CD4-positive, CD25-positive, alpha-beta regulatory T cell (primary cell): ENCODE measurements around the gene TMEM150B. TPM values are rescaled to one million over a fixed set of nuclear protein-coding genes. Genes with fewer than 3 reads are reported as not detected.

Experiments used
- ATAC-seq, 2 donors: fragments of 150-1000 bp; cut with Tn5 transposase; one replicate each; pipeline ENCODE4 v1.10.0; 2021; ENCODE audit warnings: low read depth in 2 of 2, moderate number of reproducible peaks in 2 of 2, moderate library complexity in 1 of 2
- DNase-seq, 3 donors: peaks; one replicate each; pipeline versions ENCODE4 v3.0.0 to v3.0.0-alpha.2; 2012 to 2022; ENCODE audit warnings: mixed read lengths in 1 of 3
- H3K27ac ChIP-seq: one replicate; pipeline ENCODE4 v1.7.0; 2013; ENCODE audit warnings: mild to moderate bottlenecking, low read length; ENCODE audit not compliant: insufficient read depth, poor library complexity, severe bottlenecking
- H3K27me3 ChIP-seq: one replicate; pipeline ENCODE4 v1.7.0; 2013; ENCODE audit warnings: low read length; ENCODE audit not compliant: control insufficient read depth, insufficient read depth
- H3K36me3 ChIP-seq: one replicate; pipeline ENCODE4 v1.7.0; 2013; ENCODE audit warnings: mild to moderate bottlenecking, low read length, moderate library complexity; ENCODE audit not compliant: control insufficient read depth, insufficient read depth
- H3K4me1 ChIP-seq: 2 replicates; pipeline ENCODE4 v1.7.0; 2013; ENCODE audit warnings: mild to moderate bottlenecking, low read length; ENCODE audit not compliant: insufficient read depth, control insufficient read depth, poor library complexity, severe bottlenecking
- H3K4me3 ChIP-seq: one replicate; pipeline ENCODE4 v1.7.0; 2013; ENCODE audit warnings: low read depth, mild to moderate bottlenecking, low read length, moderate library complexity
- H3K9me3 ChIP-seq, 2 experiments: 1 replicate in 1 of 2; 2 replicates in 1 of 2; pipeline ENCODE4 v1.7.0; 2013; ENCODE audit warnings: low read length in 2 of 2, mild to moderate bottlenecking in 1 of 2, moderate library complexity in 1 of 2; ENCODE audit not compliant: control insufficient read depth in 2 of 2
- H3K27ac Mint-ChIP-seq, 3 donors: one replicate each; pipeline ENCODE4 v1.8.0; 2020 to 2022; ENCODE audit warnings: mild to moderate bottlenecking in 3 of 3, mixed read lengths in 3 of 3, moderate library complexity in 2 of 3
- H3K27me3 Mint-ChIP-seq: one replicate; pipeline ENCODE4 v1.8.0; 2022; ENCODE audit warnings: mild to moderate bottlenecking, mixed read lengths
- H3K36me3 Mint-ChIP-seq: one replicate; pipeline ENCODE4 v1.8.0; 2020; ENCODE audit warnings: mixed read lengths
- H3K4me1 Mint-ChIP-seq, 4 donors: one replicate each; pipeline ENCODE4 v1.8.0; 2020 to 2022; ENCODE audit warnings: mixed read lengths in 4 of 4, mild to moderate bottlenecking in 1 of 4
- H3K4me3 Mint-ChIP-seq, 4 donors: one replicate each; pipeline ENCODE4 v1.8.0; 2020 to 2022; ENCODE audit warnings: mild to moderate bottlenecking in 4 of 4, mixed read lengths in 4 of 4, moderate library complexity in 3 of 4
- H3K9me3 Mint-ChIP-seq, 7 donors: one replicate each; pipeline ENCODE4 v1.8.0; 2020 to 2022; ENCODE audit warnings: mixed read lengths in 7 of 7, mild to moderate bottlenecking in 3 of 7, moderate library complexity in 2 of 7
- polyA plus RNA-seq, 4 donors: library from polyadenylated mRNA; unstranded; fragments of 300-500 nt; fragmentation: Illumina TruSeq; gene quantifications; one replicate each; pipeline ENCODE4 v1.2.3, GENCODE V29; 2021
- total RNA-seq: library from RNA; stranded (reverse); gene quantifications from one replicate; pipeline ENCODE4 v1.2.3, GENCODE V29; 2022

The TMEM150B gene
- total and polyA plus RNA-seq, 5 donors from 2014 or later: 2.1 TPM; not detected in 4

DNA sequence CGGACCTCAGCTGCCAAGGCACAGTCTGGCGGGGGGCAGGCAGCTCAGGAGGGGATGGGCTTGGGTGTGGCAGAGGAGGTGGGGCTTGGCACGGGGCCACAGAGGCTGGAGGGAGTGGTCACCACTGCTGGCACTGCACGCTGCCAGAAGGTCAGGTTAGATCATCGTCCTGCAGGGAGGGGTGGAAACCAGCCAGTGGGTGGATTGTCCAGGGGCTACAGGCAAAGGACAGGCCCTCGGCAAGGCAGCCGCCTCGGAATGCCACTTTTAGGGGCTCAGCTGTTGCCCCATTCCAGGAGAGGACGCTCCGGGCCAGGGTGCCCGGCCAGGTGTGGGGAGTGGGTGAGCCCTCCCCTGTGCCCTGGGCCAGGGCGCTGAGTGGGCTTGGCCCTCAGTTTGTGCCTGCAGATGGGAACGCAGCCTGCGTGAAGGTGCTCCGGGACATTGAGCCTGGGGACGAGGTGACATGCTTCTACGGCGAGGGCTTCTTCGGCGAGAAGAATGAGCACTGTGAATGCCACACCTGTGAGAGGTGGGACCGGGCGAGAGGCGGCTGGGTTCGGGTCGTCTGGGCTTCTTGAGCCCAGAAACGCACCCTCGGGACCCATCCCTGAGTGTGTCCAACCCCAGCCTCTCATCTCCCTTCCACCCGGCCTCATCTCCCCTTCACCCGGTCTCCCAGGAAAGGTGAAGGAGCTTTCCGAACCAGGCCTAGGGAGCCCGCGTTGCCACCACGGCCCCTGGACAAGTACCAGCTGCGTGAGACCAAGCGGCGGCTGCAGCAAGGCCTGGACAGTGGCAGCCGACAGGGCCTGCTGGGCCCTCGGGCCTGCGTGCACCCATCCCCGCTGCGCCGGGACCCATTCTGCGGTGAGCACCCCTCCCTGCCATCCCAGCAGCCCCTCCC is 20.9 kb upstream of the TMEM150B start:
- H3K27ac Mint-ChIP-seq: no peak overlapping the region
- peaks cover 0 to 2% (median 0%) of the 10 kb centered on the region in 7 donors for H3K9me3 Mint-ChIP-seq
- DNase-seq (no peak), ATAC-seq (no peak)
- Histone ChIP-seq H3K36me3 (no peaks in the 10 kb centered on the region), H3K9me3 (no peaks in the 10 kb centered on the region), H3K27ac (no peak overlapping the region), H3K4me1 (peaks cover 4% of the 10 kb centered on the region), H3K27me3 (no peaks in the 10 kb centered on the region), H3K4me3 (no peak overlapping the region)
- no peak overlapping the region for H3K4me3 Mint-ChIP-seq
- peaks cover 11% of the 10 kb centered on the region for H3K36me3 Mint-ChIP-seq
- H3K27me3 Mint-ChIP-seq: peaks cover 12% of the 10 kb centered on the region
- H3K4me1 Mint-ChIP-seq: peaks cover 0 to 8% (median 4%) of the 10 kb centered on the region in 4 donors

DNA sequence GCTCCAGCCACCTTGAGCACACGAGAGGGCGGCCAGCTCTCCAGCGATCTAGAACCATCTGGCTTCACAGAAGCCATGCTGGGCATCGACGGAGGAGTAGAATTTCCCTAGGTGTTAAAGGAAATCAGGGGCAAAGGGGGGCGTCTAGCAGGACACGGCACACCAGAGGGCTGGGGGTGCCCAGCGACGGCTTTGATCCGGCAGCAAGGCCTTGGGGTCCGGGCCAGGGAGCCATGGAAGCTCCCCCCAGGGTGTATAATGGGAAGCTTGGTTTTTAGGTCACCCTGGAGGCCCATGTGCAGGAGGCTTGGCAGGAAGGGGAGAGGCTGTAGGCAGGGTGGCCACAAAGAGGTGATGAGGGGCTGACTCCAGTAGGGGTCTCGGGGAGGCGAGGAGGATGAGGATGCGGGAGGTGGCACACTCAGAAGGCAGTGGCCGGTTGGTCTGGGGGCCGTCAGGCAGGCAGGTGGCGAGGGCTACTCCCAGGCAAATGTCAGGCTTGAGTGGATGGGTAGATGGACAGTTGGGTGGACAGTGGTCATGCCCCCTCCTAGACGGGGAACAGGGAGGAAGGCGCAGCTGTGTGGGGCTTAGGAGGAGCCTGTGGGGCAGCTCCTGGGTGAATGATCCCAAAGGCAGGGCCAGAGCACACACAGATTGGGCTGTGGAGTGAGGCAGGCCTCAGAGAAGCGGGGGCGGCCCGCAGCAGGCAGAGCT is 20.1 kb upstream of the TMEM150B start:
- Histone ChIP-seq H3K27ac (no peak overlapping the region), H3K4me3 (no peak overlapping the region), H3K27me3 (no peaks in the 10 kb centered on the region), H3K36me3 (no peaks in the 10 kb centered on the region), H3K9me3 (no peaks in the 10 kb centered on the region), H3K4me1 (peaks cover 12% of the 10 kb centered on the region)
- Mint-ChIP-seq H3K36me3 (peaks cover 11% of the 10 kb centered on the region), H3K9me3 (peaks cover 0 to 2% (median 0%) of the 10 kb centered on the region in 7 donors), H3K27ac (no peak overlapping the region), H3K4me3 (no peak overlapping the region), H3K4me1 (peaks cover 0 to 14% (median 4%) of the 10 kb centered on the region in 4 donors), H3K27me3 (peaks cover 4% of the 10 kb centered on the region)
- ATAC-seq (no peak), DNase-seq (no peak)

DNA sequence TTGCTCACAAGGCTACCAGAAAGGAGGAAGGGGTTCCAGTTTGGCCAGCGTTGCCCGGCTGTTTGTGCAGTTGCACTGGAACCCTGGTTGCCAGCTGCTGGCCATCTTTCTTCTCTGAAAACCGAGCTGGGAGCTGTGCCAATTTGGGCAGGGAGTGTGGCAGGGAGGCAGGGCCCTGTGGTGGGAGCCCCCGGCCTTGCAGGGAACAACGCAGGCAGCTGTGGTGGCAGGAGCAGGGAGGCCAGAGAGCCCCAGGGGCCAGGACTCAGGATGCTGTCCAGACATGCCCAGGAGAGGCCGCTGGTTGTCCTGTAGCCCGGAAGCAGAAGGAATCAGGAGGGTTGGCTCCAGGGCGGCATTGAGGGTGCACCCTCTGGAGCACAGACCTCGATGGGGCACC is 19.3 kb upstream of the TMEM150B start:
- H3K27ac Mint-ChIP-seq: no peak overlapping the region
- Histone ChIP-seq H3K4me3 (no peak overlapping the region), H3K36me3 (no peaks in the 10 kb centered on the region), H3K9me3 (no peaks in the 10 kb centered on the region), H3K27me3 (no peaks in the 10 kb centered on the region), H3K4me1 (peaks cover 15% of the 10 kb centered on the region), H3K27ac (no peak overlapping the region)
- DNase-seq (no peak), ATAC-seq (no peak)
- H3K4me3 Mint-ChIP-seq: no peak overlapping the region
- peaks cover 11% of the 10 kb centered on the region for H3K36me3 Mint-ChIP-seq
- peaks cover 0 to 19% (median 7%) of the 10 kb centered on the region in 4 donors for H3K4me1 Mint-ChIP-seq
- H3K9me3 Mint-ChIP-seq: peaks cover 0 to 2% (median 0%) of the 10 kb centered on the region in 7 donors
- peaks cover 8% of the 10 kb centered on the region for H3K27me3 Mint-ChIP-seq

DNA sequence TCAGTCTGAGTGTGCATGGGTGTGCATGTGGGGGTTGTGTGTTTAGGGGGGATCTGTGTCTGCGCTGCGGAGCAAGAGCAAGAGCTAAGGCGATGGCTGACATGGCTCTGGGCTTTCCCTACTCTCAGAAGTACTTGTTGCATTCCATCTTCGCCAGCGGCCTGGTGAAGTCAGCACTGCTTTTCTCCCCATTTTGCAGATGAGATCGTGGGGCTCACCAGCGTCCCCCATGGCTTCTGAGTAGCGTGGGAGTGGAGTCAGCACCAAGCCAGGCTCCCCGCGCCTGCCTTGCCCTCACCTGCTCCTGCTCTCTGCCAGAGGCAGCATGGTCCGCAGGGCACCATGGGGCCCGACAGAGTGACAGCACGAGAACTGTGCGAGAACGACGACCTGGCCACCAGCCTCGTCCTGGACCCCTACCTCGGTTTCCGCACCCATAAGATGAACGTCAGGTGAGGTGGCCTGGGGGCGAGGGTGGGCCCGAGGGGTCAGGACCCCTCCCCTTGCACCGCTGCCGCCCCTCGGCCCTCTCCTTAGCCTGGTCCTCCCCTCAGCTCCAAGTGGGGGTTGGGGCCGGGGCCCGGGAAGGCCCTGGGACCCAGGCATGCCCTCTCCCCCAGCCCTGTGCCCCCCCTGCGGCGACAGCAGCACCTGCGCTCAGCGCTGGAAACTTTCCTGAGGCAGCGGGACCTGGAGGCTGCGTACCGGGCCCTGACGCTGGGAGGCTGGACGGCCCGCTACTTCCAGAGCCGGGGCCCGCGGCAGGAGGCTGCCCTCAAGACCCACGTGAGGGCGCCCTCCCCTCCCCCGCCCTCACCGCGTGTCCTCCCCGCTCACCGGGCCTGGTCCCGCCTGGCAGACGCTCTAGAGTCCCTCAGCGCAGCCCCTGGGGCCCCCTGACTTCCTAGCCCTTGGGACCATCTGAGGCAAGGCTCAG is 16.7 kb upstream of the TMEM150B start:
- H3K27me3 ChIP-seq: no peaks in the 10 kb centered on the region
- no peaks in the 10 kb centered on the region for H3K36me3 ChIP-seq
- Mint-ChIP-seq H3K9me3 (peaks cover 0 to 1% (median 0%) of the 10 kb centered on the region in 7 donors), H3K36me3 (peaks cover 11% of the 10 kb centered on the region), H3K27ac (peak overlapping the region in 1 of 3 donors; percentile 59), H3K4me3 (peak overlapping the region; percentile 71 to 85 (median 78)), H3K27me3 (peaks cover 24% of the 10 kb centered on the region), H3K4me1 (peaks cover 5 to 28% (median 14%) of the 10 kb centered on the region in 4 donors)
- peaks cover 27% of the 10 kb centered on the region for H3K4me1 ChIP-seq
- no peaks in the 10 kb centered on the region for H3K9me3 ChIP-seq
- no peak overlapping the region for H3K27ac ChIP-seq
- ATAC-seq (no peak), DNase-seq (no peak)
- H3K4me3 ChIP-seq: no peak overlapping the region

DNA sequence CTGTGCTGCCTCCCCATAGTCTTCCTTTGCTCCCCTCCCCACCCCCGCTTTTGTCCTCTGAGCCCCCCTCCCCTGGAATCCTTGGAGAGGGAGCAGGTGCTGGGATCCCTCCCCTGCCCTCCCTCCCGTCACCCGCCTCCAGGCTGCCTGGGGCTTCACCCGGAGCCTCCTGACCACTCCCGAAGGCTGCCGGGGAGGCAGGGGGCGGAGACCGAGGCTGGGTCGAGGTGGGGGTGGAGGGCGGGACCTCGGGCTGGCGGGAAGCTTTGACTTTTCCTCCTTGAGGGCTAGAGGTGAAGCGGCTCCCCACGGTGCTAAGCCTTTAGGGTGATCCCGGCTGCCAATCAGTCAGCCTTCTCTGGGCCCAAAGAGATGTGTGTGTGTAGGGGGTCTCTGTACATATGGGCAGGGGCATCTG is 16.0 kb upstream of the TMEM150B start:
- Mint-ChIP-seq H3K9me3 (peaks cover 0 to 1% (median 0%) of the 10 kb centered on the region in 7 donors), H3K27me3 (peaks cover 31% of the 10 kb centered on the region), H3K4me3 (peak overlapping the region; percentile 71 to 93 (median 83)), H3K36me3 (peaks cover 11% of the 10 kb centered on the region), H3K27ac (peak overlapping the region in 2 of 3 donors; percentile 83 to 100), H3K4me1 (peaks cover 5 to 28% (median 14%) of the 10 kb centered on the region in 4 donors)
- H3K27me3 ChIP-seq: no peaks in the 10 kb centered on the region
- peaks cover 27% of the 10 kb centered on the region for H3K4me1 ChIP-seq
- H3K4me3 ChIP-seq: no peak overlapping the region
- H3K9me3 ChIP-seq: no peaks in the 10 kb centered on the region
- no peaks in the 10 kb centered on the region for H3K36me3 ChIP-seq
- DNase-seq: peak; percentile 13 to 62 (median 44)
- H3K27ac ChIP-seq: peak overlapping the region; percentile 89
- no peak for ATAC-seq

DNA sequence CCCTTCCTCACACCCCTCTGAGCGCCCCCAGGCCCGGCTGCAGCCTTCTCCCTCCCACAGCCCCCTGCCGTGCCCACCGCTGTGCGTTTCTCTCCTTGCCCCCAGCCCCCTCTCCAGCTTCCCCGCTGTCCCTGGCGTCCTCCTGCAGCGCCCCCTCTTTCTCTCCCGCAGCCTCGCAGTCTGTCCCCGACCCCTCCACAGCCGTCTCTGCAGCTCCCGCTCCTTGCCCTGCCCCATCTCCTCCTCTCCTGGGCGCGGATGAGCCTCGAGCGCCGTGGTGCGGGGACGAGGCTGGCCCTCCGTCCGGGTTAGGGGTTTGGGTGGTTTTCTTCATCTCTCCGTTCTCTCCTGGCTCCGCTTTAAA is 15.6 kb upstream of the TMEM150B start:
- DNase-seq: peak in 1 of 3 donors; percentile 24
- H3K4me1 ChIP-seq: peaks cover 27% of the 10 kb centered on the region
- peak overlapping the region; percentile 89 for H3K27ac ChIP-seq

More for the DNA sequence above, 15.6 kb upstream of the TMEM150B start:
- ATAC-seq: no peak
- Histone ChIP-seq H3K27me3 (no peaks in the 10 kb centered on the region), H3K36me3 (no peaks in the 10 kb centered on the region), H3K4me3 (no peak overlapping the region), H3K9me3 (no peaks in the 10 kb centered on the region)
- Mint-ChIP-seq H3K36me3 (peaks cover 11% of the 10 kb centered on the region), H3K4me1 (peaks cover 5 to 28% (median 14%) of the 10 kb centered on the region in 4 donors), H3K4me3 (peak overlapping the region; percentile 71 to 93 (median 83)), H3K27me3 (peaks cover 35% of the 10 kb centered on the region), H3K9me3 (peaks cover 0 to 1% (median 0%) of the 10 kb centered on the region in 7 donors), H3K27ac (peak overlapping the region in 2 of 3 donors; percentile 83 to 100)
